GM06990 (cell line): ENCODE results near the gene IFT25.
"Not testable (repeated sequence)": the region's sequence is repeated elsewhere in the genome, so short reads cannot be mapped to it uniquely, and the experiment has no call there.

Experiments used
- DNase-seq: peaks from one replicate; pipeline ENCODE4 v3.0.0-alpha.2; 2011; ENCODE audit not compliant: insufficient read length; ENCODE audit errors: extremely low read depth
- H3K27me3 ChIP-seq: replicated peaks from 2 replicates; pipeline ENCODE4 v1.6.0; 2011; ENCODE audit warnings: low read length; ENCODE audit not compliant: control insufficient read depth, insufficient read depth
- H3K36me3 ChIP-seq: 2 replicates; pipeline ENCODE4 v1.5.1; 2011; ENCODE audit warnings: low read length; ENCODE audit not compliant: control insufficient read depth, insufficient read depth
- H3K4me3 ChIP-seq: replicated peaks from 2 replicates; pipeline ENCODE4 v1.5.1; 2011; ENCODE audit warnings: low read depth, mild to moderate bottlenecking, control low read depth, low read length
- CTCF ChIP-seq: IDR thresholded peaks from 2 replicates; pipeline ENCODE4 v1.5.1; 2011; ENCODE audit warnings: low read length, control low read depth, mild to moderate bottlenecking, inconsistent platforms; ENCODE audit not compliant: insufficient read depth, poor library complexity, severe bottlenecking

IFT25 gene

GRCh38 chr1:53889304-53890298, 55.9 kb downstream of the IFT25 start, which contains the start of gene YIPF1:
Gene YIPF1 (minus strand): TSS chr1:53889797. CDS start chr1:53888937, 860 bp downstream.
- H3K27me3 ChIP-seq: no peaks in the 10 kb centered on the region
- peaks cover 3% of the 10 kb centered on the region for H3K36me3 ChIP-seq
- H3K4me3 ChIP-seq: peak within 1 kb of the TSS; percentile 96
- peak; percentile 91 for DNase-seq
- TF ChIP-seq CTCF: no peak

GRCh38 chr1:53888681-53889080, 56.8 kb downstream of the IFT25 start:
- no peaks in the 10 kb centered on the region for H3K27me3 ChIP-seq
- DNase-seq: no peak
- H3K36me3 ChIP-seq: peaks cover 3% of the 10 kb centered on the region
- TF ChIP-seq CTCF: no peak
- peak overlapping the region; percentile 96 for H3K4me3 ChIP-seq

GRCh38 chr1:53883600-53883999, 61.9 kb downstream of the IFT25 start:
- not testable (repeated sequence) for H3K27me3 ChIP-seq, H3K4me3 ChIP-seq, DNase-seq, H3K36me3 ChIP-seq

- not testable (repeated sequence) for DNase-seq
These were observed 63.6 kb downstream of the IFT25 start for GRCh38 chr1:53881853-53882252.

GRCh38 chr1:53878492-53879105, 66.9 kb downstream of the IFT25 start:
- no peak for DNase-seq
- Histone ChIP-seq H3K4me3 (no peak overlapping the region), H3K27me3 (no peaks in the 10 kb centered on the region), H3K36me3 (peaks cover 13% of the 10 kb centered on the region)
- peak; percentile 45 for TF ChIP-seq CTCF

More at GRCh38 chr1:53881853-53882252, 63.6 kb downstream of the IFT25 start:
- not testable (repeated sequence) for H3K4me3 ChIP-seq, H3K27me3 ChIP-seq, H3K36me3 ChIP-seq

GRCh38 chr1:53875150-53875549, 70.3 kb downstream of the IFT25 start:
- not testable (repeated sequence) for H3K27me3 ChIP-seq, DNase-seq, H3K4me3 ChIP-seq
- H3K36me3 ChIP-seq: peaks cover 13% of the 10 kb centered on the region
